IMR-90 (cell line): ENCODE data around the gene C1QTNF8. TPM values are rescaled to one million over a fixed set of nuclear protein-coding genes. Genes with fewer than 3 reads are reported as not detected.

Experiments
- ATAC-seq: fragments of 200-7000 bp; cut with Tn5 transposase; 2 replicates; pipeline ENCODE4 v1.9.1; 2020; ENCODE audit warnings: low read depth, mild to moderate bottlenecking, moderate library complexity
- BruUV-seq: library from RNA; stranded (reverse); fragments of 400-500 nt; replicated peaks from 2 replicates; lab custom pipeline; 2021; lab: Mats Ljungman, UMichigan
- CTCF ChIA-PET: fragments of 300-600 bp; formaldehyde crosslinking; extraction: SDS; loops from one replicate; lab custom pipeline; 2021; ENCODE audit warnings: antibody characterized with exemption; lab: Yijun Ruan, JAX
- POLR2A ChIA-PET: fragments of 300-600 bp; sonication (Branson Sonifier 250); formaldehyde crosslinking; loops from one replicate; lab custom pipeline; 2022; ENCODE audit warnings: antibody characterized with exemption; ENCODE audit not compliant: unreplicated experiment; lab: Charles Lee
- DNase-seq: peaks from one replicate; pipeline ENCODE4 v3.0.0; 2013
- H2AFZ ChIP-seq: replicated peaks from 2 replicates; pipeline ENCODE3; 2013; ENCODE audit warnings: low read length, mild to moderate bottlenecking; ENCODE audit not compliant: poor library complexity
- H2AK5ac ChIP-seq: 2 replicates; pipeline ENCODE4 v1.6.1; 2013; ENCODE audit warnings: low read depth, low read length, inconsistent platforms
- H2AK9ac ChIP-seq: replicated peaks from 2 replicates; pipeline ENCODE3; 2013; ENCODE audit warnings: mild to moderate bottlenecking, low read depth, low read length, moderate library complexity; ENCODE audit not compliant: poor library complexity
- H2BK120ac ChIP-seq: 2 replicates; pipeline ENCODE4 v1.6.1; 2013; ENCODE audit warnings: low read depth, low read length, inconsistent platforms
- H2BK15ac ChIP-seq: 3 replicates; pipeline ENCODE4 v1.6.1; 2013; ENCODE audit warnings: low read depth, low read length, inconsistent platforms
- H2BK20ac ChIP-seq: 2 replicates; pipeline ENCODE4 v1.6.1; 2013; ENCODE audit warnings: low read depth, mild to moderate bottlenecking, inconsistent platforms, low read length, moderate library complexity
- H2BK5ac ChIP-seq: 2 replicates; pipeline ENCODE4 v1.6.1; 2013; ENCODE audit warnings: mild to moderate bottlenecking, low read depth, low read length, inconsistent platforms; ENCODE audit not compliant: poor library complexity, severe bottlenecking
- H3K14ac ChIP-seq: replicated peaks from 2 replicates; pipeline ENCODE4 v1.6.1; 2013; ENCODE audit warnings: low read depth, low read length, inconsistent platforms
- H3K18ac ChIP-seq: 2 replicates; pipeline ENCODE4 v1.6.1; 2013; ENCODE audit warnings: low read depth, low read length, control low read depth
- H3K23ac ChIP-seq: 2 replicates; pipeline ENCODE4 v1.6.1; 2013; ENCODE audit warnings: low read depth, low read length, inconsistent platforms
- H3K27ac ChIP-seq: 2 replicates; pipeline ENCODE4 v1.5.1; 2013; ENCODE audit warnings: mild to moderate bottlenecking, control low read depth, low read length; ENCODE audit not compliant: insufficient read depth
- H3K27me3 ChIP-seq: 2 replicates; pipeline ENCODE4 v1.6.1; 2013; ENCODE audit warnings: low read length; ENCODE audit not compliant: control insufficient read depth, insufficient read depth
- H3K36me3 ChIP-seq: 2 replicates; pipeline ENCODE4 v1.6.1; 2013; ENCODE audit warnings: low read length, mixed read lengths; ENCODE audit not compliant: control insufficient read depth, insufficient read depth
- H3K4ac ChIP-seq: 2 replicates; pipeline ENCODE4 v1.6.1; 2013; ENCODE audit warnings: low read depth, low read length, inconsistent platforms
- H3K4me1 ChIP-seq: 2 replicates; pipeline ENCODE4 v1.6.1; 2013; ENCODE audit warnings: low read length, mixed read lengths; ENCODE audit not compliant: control insufficient read depth, insufficient read depth
- H3K4me2 ChIP-seq: 2 replicates; pipeline ENCODE4 v1.6.1; 2013; ENCODE audit warnings: low read depth, mild to moderate bottlenecking, control low read depth, low read length, moderate library complexity
- H3K4me3 ChIP-seq: 2 replicates; pipeline ENCODE4 v1.5.1; 2013; ENCODE audit warnings: low read depth, mild to moderate bottlenecking, control low read depth, low read length, moderate library complexity; ENCODE audit not compliant: insufficient read depth
- H3K56ac ChIP-seq: 2 replicates; pipeline ENCODE4 v1.6.1; 2013; ENCODE audit warnings: low read length, inconsistent platforms; ENCODE audit not compliant: insufficient read depth; ENCODE audit errors: extremely low read depth
- H3K79me1 ChIP-seq, 2 experiments: 2 replicates each; pipeline ENCODE4 v1.6.1; 2013; ENCODE audit warnings: low read length in 2 of 2, inconsistent platforms in 1 of 2, low read depth in 1 of 2
- H3K9ac ChIP-seq: 2 replicates; pipeline ENCODE4 v1.6.1; 2013; ENCODE audit warnings: low read depth, low read length, control low read depth
- H3K9me1 ChIP-seq: 2 replicates; pipeline ENCODE4 v1.6.1; 2013; ENCODE audit warnings: low read length, inconsistent platforms; ENCODE audit not compliant: insufficient read depth
- H3K9me3 ChIP-seq: 2 replicates; pipeline ENCODE4 v1.6.1; 2013; ENCODE audit warnings: low read length; ENCODE audit not compliant: control insufficient read depth, insufficient read depth
- H4K20me1 ChIP-seq: 2 replicates; pipeline ENCODE4 v1.6.1; 2013; ENCODE audit warnings: low read length, inconsistent platforms; ENCODE audit not compliant: insufficient read depth
- H4K5ac ChIP-seq: 2 replicates; pipeline ENCODE4 v1.6.1; 2013; ENCODE audit warnings: mild to moderate bottlenecking, low read depth, low read length, control low read depth
- H4K8ac ChIP-seq, 2 experiments: 2 replicates each; pipeline ENCODE4 v1.6.1; 2013; ENCODE audit warnings: low read depth in 2 of 2, low read length in 2 of 2, control low read depth in 1 of 2, inconsistent platforms in 1 of 2
- H4K91ac ChIP-seq: 2 replicates; pipeline ENCODE4 v1.6.1; 2013; ENCODE audit warnings: low read depth, low read length, inconsistent platforms; ENCODE audit not compliant: insufficient read depth
- SMC3 ChIP-seq: fragments of 150-350 bp; IDR thresholded peaks from 2 replicates; pipeline ENCODE4 v1.6.1; 2016; ENCODE audit warnings: low read depth, mild to moderate bottlenecking, antibody characterized with exemption, low read length, moderate library complexity
- WGBS, 2 experiments: methylation state at CpG; one replicate each; pipeline versions ENCODE4 v1.1.5 to v1.1.7; 2013; ENCODE audit warnings: missing lambda C conversion rate in 2 of 2; ENCODE audit not compliant: insufficient read length in 1 of 2; ENCODE audit errors: extremely low coverage in 2 of 2; 5-methylcytosine and 5-hydroxymethylcytosine counted together
- dilution Hi-C: fragments of 300-500 bp; cut with HindIII; formaldehyde crosslinking; loops from one replicate; pipeline ENCODE4 v1.14.3; 2018; ENCODE audit warnings: low sequenced_read_pairs; ENCODE audit not compliant: unreplicated experiment
- in situ Hi-C: fragments of 300-500 bp; cut with MboI; formaldehyde crosslinking; loops from 3 replicates; pipeline ENCODE4 v1.14.3; 2019; ENCODE audit warnings: low sequenced_read_pairs, inconsistent platforms, mixed read lengths
- intact Hi-C: fragments of 100-400 bp; cut with micrococcal nuclease; formaldehyde crosslinking; loops from 2 replicates; pipeline ENCODE4 v1.10.0; 2022
- polyA plus RNA-seq, 3 experiments: library from polyadenylated mRNA; depleted of rRNA; stranded (reverse); fragments of >200 nt; gene quantifications; 2 replicates each; pipeline ENCODE4 v1.2.3, GENCODE V29; 2012; ENCODE audit warnings: low replicate concordance in 1 of 3
- total RNA-seq: library from RNA; depleted of rRNA; stranded (reverse); fragments of >200 nt; gene quantifications from 2 replicates; pipeline ENCODE4 v1.2.3, GENCODE V29; 2012
- TF ChIP-seq, protein P1 (sequence below): fragments of 150-350 bp; IDR thresholded peaks from 2 replicates; pipeline ENCODE4 v1.6.1; 2017; ENCODE audit warnings: mild to moderate bottlenecking, antibody characterized with exemption, low read length, low read depth

Gene C1QTNF8
- total and polyA plus RNA-seq, 2 of the 4 experiments (the other 2 are of a cell fraction): not detected

DNA sequence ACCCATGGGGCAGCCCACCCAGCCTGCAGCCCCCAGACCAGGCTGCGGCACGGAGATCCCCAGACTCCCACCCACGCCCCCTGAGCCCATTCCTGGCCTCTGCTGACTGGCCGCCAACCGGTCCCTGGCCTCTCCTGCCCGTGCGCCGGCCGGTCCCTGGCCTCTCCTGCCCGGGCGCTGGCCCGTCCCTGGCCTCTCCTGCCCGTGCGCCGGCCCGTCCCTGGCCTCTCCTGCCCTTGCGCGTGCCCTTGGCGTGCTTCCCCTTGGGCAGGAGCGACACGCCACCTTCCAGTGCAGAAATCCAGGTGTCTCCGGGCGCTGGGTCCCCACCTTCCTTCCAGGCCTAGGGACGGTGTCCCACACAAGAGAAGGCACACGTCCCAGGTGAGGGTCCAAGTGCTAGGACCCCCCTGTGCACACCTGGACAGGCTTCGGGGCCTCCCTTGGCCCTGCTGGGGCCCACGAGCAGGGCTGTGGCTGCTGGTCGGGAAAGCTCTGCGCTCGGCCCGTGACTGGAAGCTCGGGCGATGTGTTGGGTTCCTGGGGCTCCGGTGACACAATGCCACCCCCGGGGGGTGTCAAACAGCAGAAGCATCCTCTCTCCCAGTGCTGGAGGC lies 35.4 kb upstream of the C1QTNF8 start:
- no peak overlapping the region for H2AK5ac ChIP-seq

More for the DNA sequence above, 35.4 kb upstream of the C1QTNF8 start:
- H3K23ac ChIP-seq: no peak overlapping the region
- no peaks in the 10 kb centered on the region for H3K9me1 ChIP-seq
- no peaks in the 10 kb centered on the region for H3K36me3 ChIP-seq
- no peaks in the 10 kb centered on the region for H3K9me3 ChIP-seq
- no peak overlapping the region for H4K5ac ChIP-seq
- BruUV-seq: no TSS peak
- no peak for DNase-seq
- no peak overlapping the region for H2BK15ac ChIP-seq
- no peak overlapping the region for H4K8ac ChIP-seq
- H2BK20ac ChIP-seq: no peak overlapping the region
- 84% methylated on average over 22 of the region's 35 CpGs; no CpG with 5 or more reads in 1 of the 2 experiments for WGBS, 2 experiments
- no peak overlapping the region for H3K27ac ChIP-seq
- in situ Hi-C loops: no loop called here
- H3K56ac ChIP-seq: no peak overlapping the region
- no peak overlapping the region for H3K14ac ChIP-seq
- H2AFZ ChIP-seq: no peak overlapping the region
- no peak for ATAC-seq
- ChIA-PET POLR2A (no interaction called here), CTCF (no interaction called here)
- H3K4me1 ChIP-seq: no peaks in the 10 kb centered on the region
- TF ChIP-seq, protein P1, sequence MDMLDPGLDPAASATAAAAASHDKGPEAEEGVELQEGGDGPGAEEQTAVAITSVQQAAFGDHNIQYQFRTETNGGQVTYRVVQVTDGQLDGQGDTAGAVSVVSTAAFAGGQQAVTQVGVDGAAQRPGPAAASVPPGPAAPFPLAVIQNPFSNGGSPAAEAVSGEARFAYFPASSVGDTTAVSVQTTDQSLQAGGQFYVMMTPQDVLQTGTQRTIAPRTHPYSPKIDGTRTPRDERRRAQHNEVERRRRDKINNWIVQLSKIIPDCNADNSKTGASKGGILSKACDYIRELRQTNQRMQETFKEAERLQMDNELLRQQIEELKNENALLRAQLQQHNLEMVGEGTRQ: no peak
- no peak for TF ChIP-seq SMC3
- H2BK5ac ChIP-seq: no peak overlapping the region
- no peak overlapping the region for H4K91ac ChIP-seq
- H4K20me1 ChIP-seq: no peaks in the 10 kb centered on the region
- no peak overlapping the region for H3K4ac ChIP-seq
- H3K79me1 ChIP-seq: no peaks in the 10 kb centered on the region
- peaks cover 14% of the 10 kb centered on the region; the same call in 1 of the 2 replicates for H3K27me3 ChIP-seq
- dilution Hi-C loops: no loop called here
- H2BK120ac ChIP-seq: no peak overlapping the region
- intact Hi-C loops: no loop called here
- H3K18ac ChIP-seq: no peak overlapping the region
- no peak overlapping the region for H3K4me3 ChIP-seq
- H3K4me2 ChIP-seq: no peak overlapping the region
- H3K9ac ChIP-seq: no peak overlapping the region
- no peak overlapping the region for H2AK9ac ChIP-seq
